Measurements from ENCODE around the gene PCDH10. TPM values are rescaled to one million over a fixed set of nuclear protein-coding genes. Genes with fewer than 3 reads are reported as not detected.

PCDH10 gene
- under 1 TPM in 2 of 4 donors, not detected in 2; 0.13 to 0.19 TPM for total RNA-seq

GRCh38 chr4:133148690-133149363 lies at the start of gene PCDH10:
PCDH10 (plus strand) TSS chr4:133149294; CDS start chr4:133150141, 847 bp downstream.
- DNase-seq = no peak
- peaks cover 29 to 78% (median 44%) of the 10 kb centered on the region in 3 donors for H3K4me1 ChIP-seq
- H3K27ac ChIP-seq = no peak within 1 kb of the TSS
- intact Hi-C loops (cut with DNase I) = no loop called here
- TF ChIP-seq, protein P1, sequence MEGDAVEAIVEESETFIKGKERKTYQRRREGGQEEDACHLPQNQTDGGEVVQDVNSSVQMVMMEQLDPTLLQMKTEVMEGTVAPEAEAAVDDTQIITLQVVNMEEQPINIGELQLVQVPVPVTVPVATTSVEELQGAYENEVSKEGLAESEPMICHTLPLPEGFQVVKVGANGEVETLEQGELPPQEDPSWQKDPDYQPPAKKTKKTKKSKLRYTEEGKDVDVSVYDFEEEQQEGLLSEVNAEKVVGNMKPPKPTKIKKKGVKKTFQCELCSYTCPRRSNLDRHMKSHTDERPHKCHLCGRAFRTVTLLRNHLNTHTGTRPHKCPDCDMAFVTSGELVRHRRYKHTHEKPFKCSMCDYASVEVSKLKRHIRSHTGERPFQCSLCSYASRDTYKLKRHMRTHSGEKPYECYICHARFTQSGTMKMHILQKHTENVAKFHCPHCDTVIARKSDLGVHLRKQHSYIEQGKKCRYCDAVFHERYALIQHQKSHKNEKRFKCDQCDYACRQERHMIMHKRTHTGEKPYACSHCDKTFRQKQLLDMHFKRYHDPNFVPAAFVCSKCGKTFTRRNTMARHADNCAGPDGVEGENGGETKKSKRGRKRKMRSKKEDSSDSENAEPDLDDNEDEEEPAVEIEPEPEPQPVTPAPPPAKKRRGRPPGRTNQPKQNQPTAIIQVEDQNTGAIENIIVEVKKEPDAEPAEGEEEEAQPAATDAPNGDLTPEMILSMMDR (IDR thresholded peaks at IDR 0.05) = no peak
- peak in 1 of 4 donors; percentile 27 for TF ChIP-seq POLR2A (IDR thresholded peaks at IDR 0.05)
- no peaks in the 10 kb centered on the region for H3K9me3 ChIP-seq
- WGBS, 2 donors = 0 to 1% methylated on average over 17 of the region's 38 CpGs
- peaks cover 7 to 100% (median 31%) of the 10 kb centered on the region in 4 donors for H3K27me3 ChIP-seq
- peak within 1 kb of the TSS; percentile 8 to 54 (median 36) for H3K4me3 ChIP-seq
- H3K36me3 ChIP-seq = no peaks in the 10 kb centered on the region

DNA sequence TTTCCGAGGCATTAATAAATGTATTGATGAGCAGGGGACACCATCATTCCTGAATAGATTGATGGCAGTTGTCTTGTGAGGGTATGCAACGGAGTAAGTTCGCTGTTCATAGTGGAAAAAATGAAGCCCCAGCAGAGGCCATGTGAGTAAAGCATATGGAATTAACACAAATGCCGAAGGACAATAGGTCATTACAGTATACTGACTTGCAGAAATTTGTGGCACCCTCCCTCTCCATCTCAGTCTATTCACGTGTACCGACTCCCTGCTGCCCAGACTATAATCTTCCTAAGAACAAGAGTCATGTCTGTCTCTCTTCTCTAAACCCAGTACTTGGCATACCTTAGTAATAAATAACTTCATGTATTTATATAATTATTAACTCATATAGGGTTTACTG lies 47.1 kb upstream of the PCDH10 start:
- WGBS, 2 donors = 78 to 84% methylated on average over 6 of the region's 6 CpGs
- Histone ChIP-seq H3K9me3 (no peaks in the 10 kb centered on the region), H3K27ac (no peak overlapping the region), H3K36me3 (no peaks in the 10 kb centered on the region), H3K27me3 (no peaks in the 10 kb centered on the region), H3K4me3 (no peak overlapping the region), H3K4me1 (no peaks in the 10 kb centered on the region)
- TF ChIP-seq, protein P1 (IDR thresholded peaks at IDR 0.05) = no peak
- no peak for TF ChIP-seq POLR2A (IDR thresholded peaks at IDR 0.05)
- intact Hi-C loops (cut with DNase I) = no loop called here
- no peak for DNase-seq

GRCh38 chr4:133102612-133103409 lies 46.3 kb upstream of the PCDH10 start:
- Histone ChIP-seq H3K27me3 (no peaks in the 10 kb centered on the region), H3K4me3 (no peak overlapping the region), H3K4me1 (no peaks in the 10 kb centered on the region), H3K36me3 (no peaks in the 10 kb centered on the region), H3K9me3 (no peaks in the 10 kb centered on the region), H3K27ac (no peak overlapping the region)
- 56 to 59% methylated on average over 4 of the region's 4 CpGs for WGBS, 2 donors
- TF ChIP-seq, protein P1 (IDR thresholded peaks at IDR 0.05) = no peak
- TF ChIP-seq POLR2A (IDR thresholded peaks at IDR 0.05) = no peak
- no peak for DNase-seq
- intact Hi-C loops (cut with DNase I) = no loop called here

DNA sequence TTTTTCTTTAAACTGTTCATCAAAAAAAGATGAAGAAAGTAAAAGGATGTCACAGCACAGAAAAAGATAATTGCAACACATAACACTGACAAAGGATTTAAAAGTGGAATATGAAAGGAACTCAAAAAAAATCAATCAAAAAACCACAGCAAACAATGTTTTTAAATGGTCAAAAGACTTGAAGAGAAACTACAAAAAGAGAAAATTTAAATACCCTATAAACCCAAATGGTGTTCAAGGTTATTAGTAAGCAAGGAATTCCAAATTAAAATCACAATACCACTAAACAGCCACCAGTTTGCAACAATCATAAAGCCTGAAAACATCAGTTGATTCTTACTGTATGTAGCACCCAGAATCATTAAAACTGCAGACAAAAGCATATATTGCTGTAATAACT lies 36.5 kb upstream of the PCDH10 start:
- no peak for DNase-seq
- no peak for TF ChIP-seq POLR2A (IDR thresholded peaks at IDR 0.05)
- TF ChIP-seq, protein P1 (IDR thresholded peaks at IDR 0.05) = no peak
- intact Hi-C loops (cut with DNase I) = no loop called here
- no peaks in the 10 kb centered on the region for H3K36me3 ChIP-seq
- H3K4me1 ChIP-seq = no peaks in the 10 kb centered on the region
- H3K27me3 ChIP-seq = no peaks in the 10 kb centered on the region
- no peak overlapping the region for H3K4me3 ChIP-seq
- H3K27ac ChIP-seq = no peak overlapping the region
- H3K9me3 ChIP-seq = no peaks in the 10 kb centered on the region

- H3K36me3 ChIP-seq = no peaks in the 10 kb centered on the region
- intact Hi-C loops (cut with DNase I) = no loop called here
- no peak overlapping the region for H3K27ac ChIP-seq
- DNase-seq = no peak
- no peak overlapping the region for H3K4me3 ChIP-seq
- WGBS, 2 donors = 85 to 86% methylated on average over 1 of the region's 1 CpG
- no peaks in the 10 kb centered on the region for H3K27me3 ChIP-seq
- no peak for TF ChIP-seq POLR2A (IDR thresholded peaks at IDR 0.05)
- TF ChIP-seq, protein P1 (IDR thresholded peaks at IDR 0.05) = no peak
- H3K9me3 ChIP-seq = no peaks in the 10 kb centered on the region
- H3K4me1 ChIP-seq = no peaks in the 10 kb centered on the region
These were observed 24.3 kb upstream of the PCDH10 start for GRCh38 chr4:133124746-133125145.

Data from esophagus squamous epithelium (tissue), 5 donors.